HG03045 (cell line): Measurements from ENCODE around the gene ISM1.

Experiments used
- ATAC-seq: cut with Tn5 transposase; IDR thresholded peaks from one replicate; pipeline ENCODE4 v1.9.1; 2021; ENCODE audit warnings: mild to moderate bottlenecking, moderate library complexity; ENCODE audit not compliant: unreplicated experiment

The ISM1 gene

GRCh38 chr20:13278812-13279570 is 57.9 kb downstream of the ISM1 start:
- ATAC-seq = no peak

- ATAC-seq = no peak
These were observed 59.7 kb downstream of the ISM1 start for GRCh38 chr20:13280609-13281324.

- no peak for ATAC-seq
These were observed 63.1 kb downstream of the ISM1 start for GRCh38 chr20:13283869-13284829.

- ATAC-seq = no peak
These were observed 63.8 kb downstream of the ISM1 start for GRCh38 chr20:13284830-13285229.

- ATAC-seq = no peak
These were observed 64.3 kb downstream of the ISM1 start for GRCh38 chr20:13285408-13285807.

GRCh38 chr20:13286052-13286451 is 65.0 kb downstream of the ISM1 start:
- no peak for ATAC-seq

GRCh38 chr20:13286607-13287006 is 65.5 kb downstream of the ISM1 start:
- ATAC-seq = no peak

- no peak for ATAC-seq
These were observed 67.3 kb downstream of the ISM1 start for GRCh38 chr20:13288357-13288756.

GRCh38 chr20:13289031-13289430 is 68.0 kb downstream of the ISM1 start:
- ATAC-seq = no peak

- ATAC-seq = no peak
These were observed 69.7 kb downstream of the ISM1 start for GRCh38 chr20:13290724-13291123.

- no peak for ATAC-seq
These were observed 70.1 kb downstream of the ISM1 start for GRCh38 chr20:13291157-13291556.

- no peak for ATAC-seq
These were observed 71.3 kb downstream of the ISM1 start for GRCh38 chr20:13292201-13292885.

- ATAC-seq = no peak
These were observed 73.4 kb downstream of the ISM1 start for GRCh38 chr20:13294522-13294921.

- no peak for ATAC-seq
These were observed 74.6 kb downstream of the ISM1 start for GRCh38 chr20:13295637-13296036.

- no peak for ATAC-seq
These were observed 75.0 kb downstream of the ISM1 start for GRCh38 chr20:13296070-13296469.

- no peak for ATAC-seq
These were observed 76.2 kb downstream of the ISM1 start for GRCh38 chr20:13297147-13297899.

- ATAC-seq = no peak
These were observed 77.8 kb downstream of the ISM1 start for GRCh38 chr20:13298692-13299373.

GRCh38 chr20:13299401-13299800 is 78.3 kb downstream of the ISM1 start:
- ATAC-seq = no peak

GRCh38 chr20:13301596-13301995 is 80.5 kb downstream of the ISM1 start:
- no peak for ATAC-seq
